ENCODE measurements around the gene RFX5. TPM values are rescaled to one million over a fixed set of nuclear protein-coding genes. Genes with fewer than 3 reads are reported as not detected.

RFX5 gene
- total RNA-seq, 1 experiment from 2014 or later: 41.9 TPM

Small RNAs within 50 kb of the gene (small RNA-seq; reads per million reads assigned to genes)
- gene RN7SL444P: 0.02 to 2.1 reads per million in 2 experiments

Other genes with a start within 250 kb of the RFX5 start
- gene SEMA6C, start 200.6 kb downstream of the RFX5 start, total RNA-seq (2014; rRNA removed; shearing (Covaris generic)): 0.69 and 1.2 TPM in 2 replicates
- not detected in 2 replicates for gene TNFAIP8L2, start 190.6 kb downstream of the RFX5 start, total RNA-seq (2014; rRNA removed; shearing (Covaris generic))
- 18.0 and 25.1 TPM in 2 replicates for gene LYSMD1, start 181.3 kb downstream of the RFX5 start, total RNA-seq (2014; rRNA removed; shearing (Covaris generic))
- gene SCNM1, start 181.1 kb downstream of the RFX5 start, total RNA-seq (2014; rRNA removed; shearing (Covaris generic)): 95.3 and 96.9 TPM in 2 replicates
- 0.87 TPM in 1 of 2 replicates, not detected in the other for gene TMOD4, start 171.3 kb downstream of the RFX5 start, total RNA-seq (2014; rRNA removed; shearing (Covaris generic))
- gene VPS72, start 157.1 kb downstream of the RFX5 start, total RNA-seq (2014; rRNA removed; shearing (Covaris generic)): 88.7 and 95.2 TPM in 2 replicates
- 95.2 and 119 TPM in 2 replicates for gene PIP5K1A, start 148.7 kb downstream of the RFX5 start, total RNA-seq (2014; rRNA removed; shearing (Covaris generic))
- 216 and 237 TPM in 2 replicates for gene PSMD4, start 92.5 kb downstream of the RFX5 start, total RNA-seq (2014; rRNA removed; shearing (Covaris generic))
- 22.6 and 23.0 TPM in 2 replicates for gene ZNF687, start 65.0 kb downstream of the RFX5 start, total RNA-seq (2014; rRNA removed; shearing (Covaris generic))
- gene PI4KB, start 19.8 kb downstream of the RFX5 start, total RNA-seq (2014; rRNA removed; shearing (Covaris generic)): 36.1 and 36.8 TPM in 2 replicates
- 24.6 and 28.9 TPM in 2 replicates for gene SELENBP1, start 25.5 kb upstream of the RFX5 start, total RNA-seq (2014; rRNA removed; shearing (Covaris generic))
- gene PSMB4, start 52.3 kb upstream of the RFX5 start, total RNA-seq (2014; rRNA removed; shearing (Covaris generic)): 641 and 758 TPM in 2 replicates
- gene POGZ, start 112.2 kb upstream of the RFX5 start, total RNA-seq (2014; rRNA removed; shearing (Covaris generic)): 27.3 and 34.5 TPM in 2 replicates
- 0.02 TPM in 1 of 2 replicates, not detected in the other for gene CGN, start 164.1 kb upstream of the RFX5 start, total RNA-seq (2014; rRNA removed; shearing (Covaris generic))
- 17.1 and 17.2 TPM in 2 replicates for gene TUFT1, start 193.1 kb upstream of the RFX5 start, total RNA-seq (2014; rRNA removed; shearing (Covaris generic))